ENCODE measurements around the gene KIF11.

- no peak for TF ChIP-seq POLR2A (IDR thresholded peaks at IDR 0.05)
- TF ChIP-seq, protein P1, sequence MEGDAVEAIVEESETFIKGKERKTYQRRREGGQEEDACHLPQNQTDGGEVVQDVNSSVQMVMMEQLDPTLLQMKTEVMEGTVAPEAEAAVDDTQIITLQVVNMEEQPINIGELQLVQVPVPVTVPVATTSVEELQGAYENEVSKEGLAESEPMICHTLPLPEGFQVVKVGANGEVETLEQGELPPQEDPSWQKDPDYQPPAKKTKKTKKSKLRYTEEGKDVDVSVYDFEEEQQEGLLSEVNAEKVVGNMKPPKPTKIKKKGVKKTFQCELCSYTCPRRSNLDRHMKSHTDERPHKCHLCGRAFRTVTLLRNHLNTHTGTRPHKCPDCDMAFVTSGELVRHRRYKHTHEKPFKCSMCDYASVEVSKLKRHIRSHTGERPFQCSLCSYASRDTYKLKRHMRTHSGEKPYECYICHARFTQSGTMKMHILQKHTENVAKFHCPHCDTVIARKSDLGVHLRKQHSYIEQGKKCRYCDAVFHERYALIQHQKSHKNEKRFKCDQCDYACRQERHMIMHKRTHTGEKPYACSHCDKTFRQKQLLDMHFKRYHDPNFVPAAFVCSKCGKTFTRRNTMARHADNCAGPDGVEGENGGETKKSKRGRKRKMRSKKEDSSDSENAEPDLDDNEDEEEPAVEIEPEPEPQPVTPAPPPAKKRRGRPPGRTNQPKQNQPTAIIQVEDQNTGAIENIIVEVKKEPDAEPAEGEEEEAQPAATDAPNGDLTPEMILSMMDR (IDR thresholded peaks at IDR 0.05 in 8 of 11, conservative IDR thresholded peaks at IDR 0.05 in 3 of 11): no peak
- TF ChIP-seq POLR2AphosphoS5 (IDR thresholded peaks at IDR 0.05): no peak
Measured at GRCh38 chr10:92656266-92656961, 63.5 kb downstream of the KIF11 start.
